A549 (cell line): ENCODE results near the gene NRG4.

ENCODE experiments used
- CTCF ChIP-seq: fragments of >200 bp; sonication (Bioruptor Twin); formaldehyde crosslinking; IDR thresholded peaks from 3 replicates; pipeline ENCODE4 v1.5.1; 2016
- HDAC2 ChIP-seq: fragments of 200-600 bp; sonication (generic); IDR thresholded peaks from 2 replicates; pipeline ENCODE4 v1.6.1; 2016
- NPAS2 ChIP-seq: fragments of 250-450 bp; sonication (Bioruptor Pico); IDR thresholded peaks from 2 replicates; pipeline ENCODE4 v1.8.0; 2022; ENCODE audit warnings: mild to moderate bottlenecking, moderate library complexity, borderline replicate concordance
- POLR2A ChIP-seq: IDR thresholded peaks from 2 replicates; pipeline ENCODE4 v1.6.1; 2012; ENCODE audit warnings: mild to moderate bottlenecking, low read length
- RAD21 ChIP-seq, 2 experiments: fragments of >200 bp in 1 of 2; sonication (Bioruptor Twin) in 1 of 2; formaldehyde crosslinking in 1 of 2; IDR thresholded peaks in 1 of 2; conservative IDR thresholded peaks in 1 of 2; 2 replicates in 1 of 2; 3 replicates in 1 of 2; pipeline ENCODE4 v1.6.1; 2012 to 2018; ENCODE audit warnings: inconsistent platforms in 1 of 2
- RNF2 ChIP-seq: fragments of 200-600 bp; sonication (generic); IDR thresholded peaks from 2 replicates; pipeline ENCODE4 v1.6.1; 2016; ENCODE audit warnings: low read depth, mild to moderate bottlenecking, antibody characterized with exemption, moderate library complexity, borderline replicate concordance
- SMC3 ChIP-seq: fragments of >200 bp; sonication (Bioruptor Twin); formaldehyde crosslinking; IDR thresholded peaks from 3 replicates; pipeline ENCODE4 v1.6.1; 2018; ENCODE audit warnings: inconsistent platforms
- SREBF2 ChIP-seq: fragments of 450-650 bp; IDR thresholded peaks from 2 replicates; pipeline ENCODE4 v1.6.1; 2014; ENCODE audit warnings: mild to moderate bottlenecking, moderate library complexity
- TP53 ChIP-seq: fragments of 250-450 bp; sonication (Bioruptor Pico); IDR thresholded peaks from 2 replicates; pipeline ENCODE4 v1.5.0; 2021; ENCODE audit warnings: mild to moderate bottlenecking, moderate library complexity

GRCh38 chr15:75989875-75990274 is 22.3 kb downstream of the NRG4 start:
- TF ChIP-seq CTCF (no peak), NPAS2 (CRISPR knock-in tag) (no peak), RNF2 (no peak), HDAC2 (no peak), RAD21 (conservative IDR thresholded peaks at IDR 0.05 in 1 of 2, IDR thresholded peaks at IDR 0.05 in 1 of 2) (no peak), SREBF2 (no peak), POLR2A (no peak), SMC3 (no peak), TP53 (CRISPR knock-in tag) (no peak)
